Stimulated activated memory B cell treated with anti-CD40 and anti-IgM and Interleukin-4, amounts not matched to agents 10 μg/mL and 1 μg/mL and 100 μg/mL, for 72 hours (primary cell): ENCODE results near the gene RFESD.
A peak's percentile ranks its signal among the peaks of the same experiment; 100 is the strongest.
"Not testable (repeated sequence)": the region's sequence is repeated elsewhere in the genome, so short reads cannot be mapped to it uniquely, and the experiment has no call there.

Experiments
- ATAC-seq: fragments of 150-1000 bp; cut with Tn5 transposase; 2 replicates; pipeline ENCODE4 v1.10.0; 2021
- H3K27ac Mint-ChIP-seq: one replicate; pipeline ENCODE4 v1.8.0; 2022; ENCODE audit warnings: mild to moderate bottlenecking, mixed read lengths
- H3K27me3 Mint-ChIP-seq: one replicate; pipeline ENCODE4 v1.8.0; 2022; ENCODE audit warnings: mixed read lengths
- H3K36me3 Mint-ChIP-seq: one replicate; pipeline ENCODE4 v1.8.0; 2022; ENCODE audit warnings: mixed read lengths
- H3K4me1 Mint-ChIP-seq: one replicate; pipeline ENCODE4 v1.8.0; 2022; ENCODE audit warnings: mixed read lengths
- H3K4me3 Mint-ChIP-seq: one replicate; pipeline ENCODE4 v1.8.0; 2022; ENCODE audit warnings: mild to moderate bottlenecking, moderate library complexity, mixed read lengths
- H3K9me3 Mint-ChIP-seq: one replicate; pipeline ENCODE4 v1.8.0; 2022; ENCODE audit warnings: mixed read lengths

The RFESD gene

DNA sequence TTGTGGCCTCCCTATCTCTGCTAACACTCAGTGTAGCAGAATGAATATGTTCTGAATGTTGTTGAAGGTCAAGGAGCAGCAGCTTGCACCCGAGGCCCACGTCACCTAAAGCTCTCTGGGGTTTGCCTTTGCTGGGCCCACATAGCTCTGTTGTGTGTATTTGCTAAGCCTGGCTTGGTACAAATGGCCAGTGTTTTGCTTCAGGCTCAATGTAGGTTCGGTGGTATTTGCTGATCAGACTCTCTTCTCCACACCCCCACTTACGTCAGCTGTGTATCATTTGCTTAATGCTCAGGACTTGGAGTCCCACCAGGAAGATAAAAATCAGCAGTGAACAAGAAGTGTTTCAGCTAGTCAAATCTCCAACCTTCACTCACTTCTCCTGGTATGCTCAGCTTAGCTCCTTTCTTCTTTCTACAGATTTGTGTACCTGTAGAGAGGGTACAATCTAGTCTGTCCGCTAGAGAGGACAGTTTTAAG lies 4.8 kb upstream of the RFESD start:
- ATAC-seq: no peak
- no peak overlapping the region for H3K4me3 Mint-ChIP-seq
- no peaks in the 10 kb centered on the region for H3K27me3 Mint-ChIP-seq
- H3K36me3 Mint-ChIP-seq: no peaks in the 10 kb centered on the region
- H3K9me3 Mint-ChIP-seq: no peaks in the 10 kb centered on the region
- H3K27ac Mint-ChIP-seq: no peak overlapping the region
- H3K4me1 Mint-ChIP-seq: peaks cover 7% of the 10 kb centered on the region

DNA sequence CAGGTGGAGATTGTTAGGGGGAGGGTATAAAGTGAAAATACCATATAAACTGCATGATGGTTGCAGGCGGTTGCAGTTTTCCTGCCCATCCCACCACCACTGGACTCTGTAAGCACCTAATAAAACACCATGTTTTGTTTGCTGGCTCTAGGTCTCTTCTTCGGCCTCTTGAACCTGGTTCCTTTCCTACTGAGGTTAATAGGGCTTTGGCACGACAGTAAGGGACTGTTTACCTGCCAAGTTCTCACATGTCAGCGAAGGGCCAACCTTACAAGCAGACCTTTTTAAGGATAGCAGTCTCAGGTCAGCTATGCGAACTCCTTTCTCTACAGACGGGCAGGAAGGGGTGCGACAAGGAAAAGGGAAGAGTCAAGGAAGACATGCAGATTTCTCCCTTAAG lies 3.4 kb upstream of the RFESD start:
- H3K27ac Mint-ChIP-seq: no peak overlapping the region
- H3K4me1 Mint-ChIP-seq: peaks cover 7% of the 10 kb centered on the region
- ATAC-seq: no peak
- no peaks in the 10 kb centered on the region for H3K36me3 Mint-ChIP-seq
- H3K9me3 Mint-ChIP-seq: no peaks in the 10 kb centered on the region
- no peaks in the 10 kb centered on the region for H3K27me3 Mint-ChIP-seq
- no peak overlapping the region for H3K4me3 Mint-ChIP-seq

DNA sequence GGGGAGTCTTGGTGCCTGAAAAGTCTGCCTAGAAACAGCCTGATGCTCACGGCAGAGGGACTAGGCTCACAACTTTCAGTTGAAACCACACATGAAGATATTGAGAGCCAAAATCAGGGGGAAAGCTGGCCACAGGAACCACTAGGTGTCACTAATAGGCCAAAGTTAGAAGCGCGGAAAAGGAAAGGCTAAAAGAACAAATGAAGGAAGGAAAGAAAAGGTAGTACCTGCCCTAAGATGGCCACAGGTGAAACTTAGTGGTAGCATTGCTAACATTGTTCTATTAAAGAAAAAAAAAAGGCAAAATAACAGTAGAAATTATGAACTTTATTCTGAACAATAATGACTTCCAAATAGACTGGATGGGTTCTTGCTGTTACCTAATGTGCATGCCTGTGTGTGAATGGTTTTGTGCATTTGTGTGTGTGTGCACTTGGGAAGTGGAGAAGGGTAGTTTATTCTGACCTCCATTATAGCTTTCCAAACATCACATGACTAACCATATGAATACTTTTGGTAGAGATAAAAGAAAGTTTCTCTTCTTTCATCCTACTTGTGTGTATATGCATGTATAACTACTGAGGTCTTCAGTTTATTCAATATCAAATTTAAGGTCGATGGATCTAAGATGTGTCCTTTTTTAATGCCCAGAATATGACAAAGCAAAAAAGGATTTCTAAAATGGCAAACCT lies 2.1 kb upstream of the RFESD start:
- no peak overlapping the region for H3K4me3 Mint-ChIP-seq
- H3K27me3 Mint-ChIP-seq: no peaks in the 10 kb centered on the region
- H3K9me3 Mint-ChIP-seq: no peaks in the 10 kb centered on the region

DNA sequence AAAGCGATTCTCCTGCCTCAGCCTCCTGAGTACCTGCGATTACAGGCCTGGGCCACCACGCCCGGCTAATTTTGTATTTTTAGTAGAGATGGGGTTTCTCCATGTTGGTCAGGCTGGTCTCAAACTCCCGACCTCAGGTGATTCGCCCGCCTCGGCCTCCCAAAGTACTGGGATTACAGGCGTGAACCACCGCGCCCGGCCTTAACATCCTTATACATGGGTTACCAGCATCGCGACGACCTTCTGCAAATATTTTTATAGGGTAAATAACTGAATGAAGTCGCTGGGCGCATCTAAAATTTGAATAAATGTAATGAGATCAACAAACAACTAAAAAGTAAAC lies 380 bp upstream of the RFESD start:
- H3K4me1 Mint-ChIP-seq, H3K9me3 Mint-ChIP-seq, H3K27me3 Mint-ChIP-seq, ATAC-seq, H3K36me3 Mint-ChIP-seq: not testable (repeated sequence)
- peak overlapping the region; percentile 84 for H3K4me3 Mint-ChIP-seq
- H3K27ac Mint-ChIP-seq: peak overlapping the region; percentile 88

More for the DNA sequence above, 2.1 kb upstream of the RFESD start:
- Mint-ChIP-seq H3K36me3 (no peaks in the 10 kb centered on the region), H3K4me1 (peaks cover 7% of the 10 kb centered on the region), H3K27ac (peak overlapping the region; percentile 6)
- ATAC-seq: peak; percentile 42

DNA sequence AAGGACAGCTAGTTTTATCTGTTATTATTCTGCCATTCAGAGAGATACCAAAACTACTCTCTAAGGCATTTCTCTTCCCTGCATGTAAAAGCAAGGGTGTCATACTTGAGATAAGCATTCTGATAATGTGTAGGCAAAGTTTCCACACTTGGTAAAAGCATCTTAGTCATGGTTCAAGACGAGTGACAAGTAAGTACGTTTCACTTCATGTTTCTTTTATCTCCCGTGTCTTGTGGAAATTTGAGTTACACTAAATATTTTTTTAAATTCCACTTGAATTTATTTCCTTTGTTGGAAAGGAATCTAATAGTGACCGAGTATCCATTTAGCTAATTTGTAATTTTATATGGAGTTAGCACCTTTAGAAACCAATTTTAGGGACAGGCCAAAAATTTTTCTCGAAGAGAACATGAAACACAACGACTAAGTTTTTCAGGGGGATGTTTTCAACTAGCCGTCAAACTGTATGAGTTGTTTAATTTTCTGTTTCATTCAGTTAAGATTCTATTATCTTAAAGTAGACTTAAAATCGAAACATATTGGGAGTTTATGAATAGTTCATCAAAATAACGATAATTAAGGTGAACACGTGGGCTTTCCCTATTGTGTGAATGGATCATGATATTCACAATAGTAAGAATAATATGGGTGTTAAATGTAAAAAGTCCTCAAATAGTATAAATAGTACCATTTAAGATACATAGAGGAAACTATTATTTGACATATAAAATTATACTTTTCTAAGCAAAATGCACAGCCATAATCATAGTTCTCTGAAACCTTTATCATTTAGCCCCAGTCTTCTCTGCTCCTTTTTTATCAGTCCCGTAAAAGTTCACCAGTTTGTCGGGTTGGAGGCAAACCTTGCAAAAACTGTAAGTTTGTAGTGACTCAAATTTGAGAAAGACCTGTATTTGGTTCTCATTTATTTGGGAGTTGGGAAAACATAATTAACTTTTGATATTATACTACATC lies 1.6 kb downstream of the RFESD start:
- peaks cover 12% of the 10 kb centered on the region for H3K36me3 Mint-ChIP-seq
- ATAC-seq: no peak
- no peaks in the 10 kb centered on the region for H3K9me3 Mint-ChIP-seq
- no peak overlapping the region for H3K27ac Mint-ChIP-seq
- H3K27me3 Mint-ChIP-seq: no peaks in the 10 kb centered on the region
- H3K4me1 Mint-ChIP-seq: peaks cover 7% of the 10 kb centered on the region
- no peak overlapping the region for H3K4me3 Mint-ChIP-seq

DNA sequence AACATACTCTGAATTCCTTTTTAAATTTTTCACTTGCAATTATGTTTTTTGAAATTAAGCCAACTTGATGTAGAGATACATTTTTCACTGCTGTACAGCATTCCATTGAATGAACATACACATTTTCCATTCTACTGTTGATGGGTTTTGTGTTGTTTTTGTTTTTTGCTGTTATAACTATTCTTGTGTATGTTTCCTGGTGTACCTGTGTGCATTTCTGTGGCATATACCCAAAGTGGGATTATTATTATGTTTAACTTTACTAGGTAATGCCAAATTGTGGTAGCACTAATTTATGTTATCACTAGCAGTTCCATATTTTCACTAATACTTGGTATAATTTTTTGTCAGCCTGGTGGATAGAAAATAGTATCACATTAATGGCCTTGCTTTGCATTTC lies 2.7 kb downstream of the RFESD start:
- no peak for ATAC-seq
- H3K9me3 Mint-ChIP-seq: no peaks in the 10 kb centered on the region
- H3K4me3 Mint-ChIP-seq: no peak overlapping the region
- H3K27ac Mint-ChIP-seq: no peak overlapping the region
- no peaks in the 10 kb centered on the region for H3K27me3 Mint-ChIP-seq
- peaks cover 4% of the 10 kb centered on the region for H3K4me1 Mint-ChIP-seq
- peaks cover 13% of the 10 kb centered on the region for H3K36me3 Mint-ChIP-seq

DNA sequence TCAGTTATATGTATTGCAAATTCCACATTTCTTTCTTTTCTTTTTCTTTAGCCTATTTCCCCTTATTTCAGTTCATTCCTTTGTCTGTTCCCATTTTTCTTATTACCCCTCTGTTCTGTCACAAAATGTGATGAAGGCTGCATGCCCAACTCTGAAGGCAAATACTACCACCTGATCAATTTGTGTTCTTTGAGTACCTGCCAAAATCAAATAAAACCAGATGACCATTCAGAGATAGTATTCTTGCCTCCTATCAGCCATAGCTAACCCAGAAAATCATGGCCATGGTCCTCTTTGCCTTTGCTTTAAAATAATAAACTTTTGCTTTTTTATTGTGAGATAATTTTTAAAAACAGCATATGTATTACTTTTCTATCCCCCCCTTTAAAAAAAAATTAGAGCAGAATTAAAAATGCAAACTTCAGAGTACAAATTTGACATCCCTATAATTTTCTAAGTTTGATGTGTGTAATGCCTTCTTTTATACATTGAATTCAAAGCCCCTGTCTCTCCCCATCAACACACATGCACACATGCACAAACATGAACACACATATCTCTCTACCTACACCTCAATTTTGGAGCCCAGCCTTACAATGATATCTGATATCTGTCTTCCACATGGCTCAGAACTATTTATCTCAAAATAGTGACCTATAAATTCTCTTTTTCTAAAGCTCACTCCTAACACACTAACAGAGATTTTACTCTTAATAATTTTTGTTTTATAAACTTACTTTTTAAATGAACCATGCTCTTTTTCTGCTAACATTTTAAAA lies 3.5 kb downstream of the RFESD start:
- H3K27ac Mint-ChIP-seq: no peak overlapping the region
- peaks cover 16% of the 10 kb centered on the region for H3K36me3 Mint-ChIP-seq
- H3K4me3 Mint-ChIP-seq: no peak overlapping the region
- no peak for ATAC-seq
- H3K4me1 Mint-ChIP-seq: no peaks in the 10 kb centered on the region
- no peaks in the 10 kb centered on the region for H3K27me3 Mint-ChIP-seq
- no peaks in the 10 kb centered on the region for H3K9me3 Mint-ChIP-seq

DNA sequence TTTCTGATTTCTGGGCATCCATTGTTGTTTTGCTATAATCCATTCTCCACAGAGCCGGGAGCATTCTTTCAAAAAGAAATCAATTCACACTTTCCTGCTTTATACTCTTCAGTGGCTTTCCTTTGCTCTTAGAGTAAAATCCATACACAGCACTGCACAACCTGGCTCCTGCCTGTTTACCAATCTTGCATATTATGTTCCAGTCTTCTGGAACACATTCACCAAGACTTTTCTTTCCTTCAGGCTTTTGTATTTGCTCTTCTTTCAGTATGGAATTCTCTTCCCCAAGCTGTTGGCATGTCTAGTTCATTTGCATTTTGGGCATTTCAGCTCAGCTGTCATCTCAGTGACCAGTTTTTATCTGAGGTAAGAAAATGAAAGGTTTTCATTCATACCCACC lies 6.3 kb downstream of the RFESD start:
- H3K36me3 Mint-ChIP-seq: peaks cover 19% of the 10 kb centered on the region
- H3K4me3 Mint-ChIP-seq: no peak overlapping the region
- H3K27me3 Mint-ChIP-seq: no peaks in the 10 kb centered on the region
- no peak for ATAC-seq
- no peaks in the 10 kb centered on the region for H3K9me3 Mint-ChIP-seq
- H3K4me1 Mint-ChIP-seq: no peaks in the 10 kb centered on the region
- H3K27ac Mint-ChIP-seq: no peak overlapping the region

DNA sequence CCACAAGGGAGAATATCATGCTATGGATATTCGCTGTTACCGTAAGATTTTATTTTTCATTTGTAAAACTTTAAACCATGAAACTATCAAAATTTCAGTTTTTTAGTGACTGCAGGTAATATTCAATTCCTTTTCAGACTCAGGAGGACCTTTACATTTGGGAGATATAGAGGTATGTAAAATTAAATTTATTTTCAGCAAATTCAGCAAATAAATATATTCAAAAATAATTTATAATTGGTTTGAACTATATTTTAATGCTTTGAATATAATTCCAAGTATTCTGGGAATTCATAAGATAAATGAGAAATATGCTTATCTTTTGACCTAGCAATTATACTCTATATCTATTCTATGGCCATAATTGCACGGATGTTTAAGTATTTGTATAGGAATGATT lies 7.6 kb downstream of the RFESD start:
- H3K4me3 Mint-ChIP-seq: no peak overlapping the region
- no peak overlapping the region for H3K27ac Mint-ChIP-seq
- H3K4me1 Mint-ChIP-seq: no peaks in the 10 kb centered on the region
- no peaks in the 10 kb centered on the region for H3K27me3 Mint-ChIP-seq
- no peak for ATAC-seq
- no peaks in the 10 kb centered on the region for H3K9me3 Mint-ChIP-seq
- H3K36me3 Mint-ChIP-seq: peaks cover 19% of the 10 kb centered on the region

DNA sequence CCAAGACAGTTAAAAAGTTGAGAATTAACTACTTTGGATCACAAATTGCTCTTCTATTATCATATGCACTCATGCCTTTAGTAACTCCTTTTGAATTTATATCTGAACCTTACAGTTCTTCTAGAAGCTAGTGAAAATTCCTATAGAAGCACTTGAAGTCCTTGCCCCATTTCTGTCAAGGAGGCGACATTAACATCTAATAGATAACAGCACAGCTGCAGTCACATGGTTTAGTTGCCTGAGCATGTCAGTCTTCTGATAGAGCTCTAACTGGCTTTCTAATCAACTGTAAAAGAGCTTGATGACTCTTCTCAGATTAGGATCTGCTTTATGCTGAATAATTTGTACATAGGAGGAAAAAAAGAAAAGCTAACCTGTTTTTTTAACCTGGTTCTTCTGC lies 9.0 kb downstream of the RFESD start:
- no peak overlapping the region for H3K27ac Mint-ChIP-seq
- H3K36me3 Mint-ChIP-seq: peaks cover 19% of the 10 kb centered on the region
- H3K9me3 Mint-ChIP-seq: no peaks in the 10 kb centered on the region
- no peak overlapping the region for H3K4me3 Mint-ChIP-seq
- H3K27me3 Mint-ChIP-seq: no peaks in the 10 kb centered on the region
- no peak for ATAC-seq
- H3K4me1 Mint-ChIP-seq: no peaks in the 10 kb centered on the region

DNA sequence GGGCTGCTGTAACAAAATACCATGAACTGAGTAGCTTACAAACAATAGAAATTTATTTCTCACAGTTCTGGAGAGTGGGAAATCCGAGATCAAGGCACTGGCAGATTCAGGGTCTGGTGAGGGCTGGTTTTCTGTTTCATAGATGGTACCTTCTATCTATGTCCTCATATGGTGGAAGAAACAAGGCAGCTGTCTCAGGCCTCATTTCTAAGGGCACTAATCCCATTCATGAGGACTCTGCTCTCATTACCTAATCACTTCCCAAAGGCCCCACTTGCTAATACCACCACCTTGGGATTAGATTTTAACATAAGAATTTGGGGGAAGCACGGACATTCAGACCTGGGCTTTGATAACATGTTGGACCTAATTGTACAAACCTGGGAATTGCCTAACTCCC lies 13.5 kb downstream of the RFESD start:
- H3K27me3 Mint-ChIP-seq: no peaks in the 10 kb centered on the region
- H3K36me3 Mint-ChIP-seq: peaks cover 3% of the 10 kb centered on the region
- H3K4me1 Mint-ChIP-seq: no peaks in the 10 kb centered on the region
- H3K27ac Mint-ChIP-seq: no peak overlapping the region
- H3K9me3 Mint-ChIP-seq: no peaks in the 10 kb centered on the region
- H3K4me3 Mint-ChIP-seq: no peak overlapping the region
- ATAC-seq: no peak

DNA sequence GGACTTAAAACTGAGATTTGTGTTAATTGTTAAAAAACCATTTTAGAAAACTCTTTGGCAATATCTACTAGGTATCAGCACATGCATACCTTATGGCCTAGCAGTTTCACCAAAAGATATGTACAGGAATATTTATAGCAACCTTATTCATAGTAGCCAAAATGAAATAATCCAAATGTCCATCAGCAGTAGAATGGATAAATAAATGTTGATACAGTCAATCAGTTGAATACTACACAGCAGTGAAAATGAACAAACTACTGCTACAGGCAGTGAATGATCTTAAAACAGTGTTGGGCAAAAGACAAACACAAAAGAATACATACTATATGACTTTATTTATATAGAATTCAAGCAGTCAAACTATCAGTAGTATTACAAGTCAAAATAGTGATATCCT lies 16.4 kb downstream of the RFESD start:
- no peaks in the 10 kb centered on the region for H3K9me3 Mint-ChIP-seq
- no peaks in the 10 kb centered on the region for H3K4me1 Mint-ChIP-seq
- no peaks in the 10 kb centered on the region for H3K36me3 Mint-ChIP-seq
- ATAC-seq: no peak
- no peak overlapping the region for H3K27ac Mint-ChIP-seq
- no peaks in the 10 kb centered on the region for H3K27me3 Mint-ChIP-seq
- no peak overlapping the region for H3K4me3 Mint-ChIP-seq

DNA sequence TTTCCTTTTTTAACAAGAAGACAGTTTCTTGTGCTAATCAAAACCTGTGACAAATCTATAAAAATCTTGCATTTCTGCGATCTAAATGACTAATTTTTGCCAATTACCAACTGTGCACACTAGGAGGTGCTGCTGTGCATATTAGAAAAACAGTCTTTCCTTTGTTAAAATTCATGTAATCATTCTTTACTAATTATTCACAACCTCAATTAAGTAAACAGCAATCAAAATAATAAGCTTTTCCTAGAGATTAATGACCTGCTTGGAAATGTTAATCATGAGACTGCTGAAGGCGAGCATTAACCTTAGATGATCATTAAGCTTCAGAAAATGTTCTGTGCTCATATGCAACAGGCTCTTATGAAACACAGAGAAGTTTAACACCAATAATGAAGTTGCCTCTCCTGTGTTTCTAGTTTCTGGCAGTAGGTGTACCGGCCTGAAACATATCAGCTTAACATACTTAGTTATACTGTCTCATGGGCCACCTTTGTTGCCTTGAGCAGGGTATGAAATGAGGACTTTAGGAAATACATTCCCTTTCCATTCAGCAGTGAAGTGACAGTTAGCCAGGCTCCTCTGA lies 17.7 kb downstream of the RFESD start:
- no peaks in the 10 kb centered on the region for H3K27me3 Mint-ChIP-seq
- ATAC-seq: no peak
- H3K4me3 Mint-ChIP-seq: no peak overlapping the region
- H3K4me1 Mint-ChIP-seq: no peaks in the 10 kb centered on the region
- no peaks in the 10 kb centered on the region for H3K9me3 Mint-ChIP-seq
- no peak overlapping the region for H3K27ac Mint-ChIP-seq
- H3K36me3 Mint-ChIP-seq: no peaks in the 10 kb centered on the region

DNA sequence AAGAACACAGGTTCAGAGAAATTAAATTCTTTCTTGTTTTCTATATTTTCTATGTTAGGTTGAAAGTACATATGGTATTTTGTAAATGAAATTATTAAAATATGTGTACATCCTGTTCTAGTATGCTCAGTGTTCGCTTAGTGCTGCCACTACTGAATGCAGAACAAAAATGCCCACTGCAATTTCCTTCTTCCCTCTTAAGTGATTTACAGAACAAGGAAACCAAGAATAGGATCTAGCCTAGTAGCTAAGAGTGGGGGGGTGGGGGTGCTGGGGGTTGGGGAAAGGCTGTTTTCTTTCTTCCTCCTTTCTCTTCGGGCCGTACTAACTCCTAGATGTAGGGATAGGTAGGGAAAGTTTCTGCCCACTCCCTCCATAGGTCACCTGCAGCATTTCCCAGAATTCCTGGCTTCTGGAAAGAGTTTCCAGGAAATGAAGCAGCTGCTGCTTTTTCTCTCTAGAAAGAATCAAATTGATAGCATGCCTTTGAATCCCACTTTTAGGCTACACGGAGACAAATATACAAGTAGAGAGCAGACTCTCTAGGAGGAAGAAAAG lies 20.6 kb downstream of the RFESD start:
- Mint-ChIP-seq H3K4me1 (no peaks in the 10 kb centered on the region), H3K9me3 (no peaks in the 10 kb centered on the region), H3K27ac (no peak overlapping the region), H3K36me3 (no peaks in the 10 kb centered on the region), H3K4me3 (no peak overlapping the region), H3K27me3 (no peaks in the 10 kb centered on the region)
- no peak for ATAC-seq

DNA sequence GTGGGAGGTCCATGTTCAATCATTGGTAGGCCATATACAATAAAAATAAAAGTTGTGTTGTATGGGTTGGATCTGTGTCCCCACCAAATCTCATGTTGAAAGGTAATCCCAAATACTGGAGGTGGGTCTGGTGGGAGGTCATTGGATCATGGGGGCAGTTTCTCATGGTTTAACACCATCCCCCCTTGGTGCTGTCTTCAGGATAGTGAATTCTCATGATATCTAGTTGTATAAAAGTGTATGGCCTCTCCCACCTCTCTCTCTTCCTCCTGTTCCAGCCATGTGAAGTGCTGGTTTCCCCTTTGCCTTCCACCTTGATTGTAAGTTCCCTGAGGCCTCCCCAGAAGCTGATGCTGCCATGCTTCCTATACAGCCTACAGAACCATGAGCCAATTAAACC lies 21.1 kb downstream of the RFESD start:
- Mint-ChIP-seq H3K27ac (no peak overlapping the region), H3K27me3 (no peaks in the 10 kb centered on the region), H3K4me3 (no peak overlapping the region), H3K9me3 (no peaks in the 10 kb centered on the region), H3K36me3 (no peaks in the 10 kb centered on the region), H3K4me1 (no peaks in the 10 kb centered on the region)
- ATAC-seq: no peak
